ENCODE measurements around the gene DOK3.

The DOK3 gene

GRCh38 chr5:177456591-177456964, 53.0 kb downstream of the DOK3 start:
- H2AK5ac ChIP-seq (ENCODE audit: low read length): no peak overlapping the region
- H2BK120ac ChIP-seq (ENCODE audit: insufficient read depth, low read length, poor library complexity): no peak overlapping the region
- H3K14ac ChIP-seq (ENCODE audit: low read length): no peak overlapping the region
- H3K4me1 ChIP-seq (ENCODE audit: control insufficient read depth in 1 of 2, insufficient read depth in 2 of 2, low read length in 2 of 2): peaks cover 0 to 17% of the 10 kb centered on the region in 2 experiments
- H3K36me3 ChIP-seq (ENCODE audit: control insufficient read depth in 1 of 2, insufficient read depth in 2 of 2, low read length in 2 of 2): peaks cover 46 to 47% of the 10 kb centered on the region in 2 experiments
- no peak overlapping the region for H2BK5ac ChIP-seq (ENCODE audit: low read depth, low read length, poor library complexity)
- H3K4me3 ChIP-seq (ENCODE audit: low read depth, low read length): no peak overlapping the region
- H4K12ac ChIP-seq (ENCODE audit: low read depth, low read length): no peak overlapping the region
- DNase-seq: no peak
- H3K27ac ChIP-seq (ENCODE audit: low read depth, low read length): no peak overlapping the region
- H3K9me3 ChIP-seq (ENCODE audit: insufficient read depth, low read depth, low read length): no peaks in the 10 kb centered on the region
- peaks cover 9% of the 10 kb centered on the region for H3K79me1 ChIP-seq (ENCODE audit: low read length)
- no peak overlapping the region for H3K18ac ChIP-seq (ENCODE audit: low read length)
- no peak overlapping the region for H2AFZ ChIP-seq (ENCODE audit: insufficient read depth, low read length, poor library complexity)
- no peak overlapping the region for H3K23ac ChIP-seq (ENCODE audit: low read length)
- H3K4ac ChIP-seq (ENCODE audit: low read depth, low read length): no peak overlapping the region
- H4K91ac ChIP-seq (ENCODE audit: low read depth, low read length): no peak overlapping the region
- no CpG with 5 or more reads among the region's 12 CpGs for WGBS (ENCODE audit: extremely low coverage, insufficient coverage, insufficient read length)
- no peak overlapping the region for H3K9ac ChIP-seq (ENCODE audit: low read length)
- no peaks in the 10 kb centered on the region for H3K79me2 ChIP-seq (ENCODE audit: control insufficient read depth, insufficient read depth, low read length, poor library complexity)
- H2BK12ac ChIP-seq (ENCODE audit: low read length): no peak overlapping the region
- H4K8ac ChIP-seq (ENCODE audit: low read depth, low read length): no peak overlapping the region
- H3K4me2 ChIP-seq (ENCODE audit: low read length): no peak overlapping the region
- H3K27me3 ChIP-seq (ENCODE audit: insufficient read depth, low read length): no peaks in the 10 kb centered on the region

- Histone ChIP-seq H3K9me3 (ENCODE audit: insufficient read depth, low read depth, low read length) (no peaks in the 10 kb centered on the region), H3K4ac (ENCODE audit: low read depth, low read length) (no peak overlapping the region), H4K12ac (ENCODE audit: low read depth, low read length) (no peak overlapping the region), H4K8ac (ENCODE audit: low read depth, low read length) (peak overlapping the region; percentile 20), H3K18ac (ENCODE audit: low read length) (no peak overlapping the region), H3K23ac (ENCODE audit: low read length) (no peak overlapping the region), H3K4me3 (ENCODE audit: low read depth, low read length) (peak overlapping the region; percentile 64), H3K9ac (ENCODE audit: low read length) (peak overlapping the region; percentile 18), H2AK5ac (ENCODE audit: low read length) (no peak overlapping the region), H3K27ac (ENCODE audit: low read depth, low read length) (peak overlapping the region; percentile 13), H3K4me2 (ENCODE audit: low read length) (peak overlapping the region; percentile 95), H3K14ac (ENCODE audit: low read length) (peak overlapping the region; percentile 14), H3K4me1 (ENCODE audit: control insufficient read depth in 1 of 2, insufficient read depth in 2 of 2, low read length in 2 of 2) (peaks cover 0 to 17% of the 10 kb centered on the region in 2 experiments), H3K79me1 (ENCODE audit: low read length) (peaks cover 9% of the 10 kb centered on the region), H2BK120ac (ENCODE audit: insufficient read depth, low read length, poor library complexity) (no peak overlapping the region), H2BK12ac (ENCODE audit: low read length) (no peak overlapping the region), H2AFZ (ENCODE audit: insufficient read depth, low read length, poor library complexity) (no peak overlapping the region), H3K36me3 (ENCODE audit: control insufficient read depth in 1 of 2, insufficient read depth in 2 of 2, low read length in 2 of 2) (peaks cover 42 to 43% of the 10 kb centered on the region in 2 experiments), H3K79me2 (ENCODE audit: control insufficient read depth, insufficient read depth, low read length, poor library complexity) (no peaks in the 10 kb centered on the region), H3K27me3 (ENCODE audit: insufficient read depth, low read length) (no peaks in the 10 kb centered on the region), H2BK5ac (ENCODE audit: low read depth, low read length, poor library complexity) (no peak overlapping the region), H4K91ac (ENCODE audit: low read depth, low read length) (peak overlapping the region; percentile 5)
- DNase-seq: peak; percentile 86 to 94
- no CpG with 5 or more reads among the region's 76 CpGs for WGBS (ENCODE audit: extremely low coverage, insufficient coverage, insufficient read length)
These were observed 53.7 kb downstream of the DOK3 start for GRCh38 chr5:177455661-177456590.

GRCh38 chr5:177455036-177455660, 54.5 kb downstream of the DOK3 start:
- Histone ChIP-seq H3K9ac (ENCODE audit: low read length) (no peak overlapping the region), H3K4me3 (ENCODE audit: low read depth, low read length) (peak overlapping the region; percentile 64), H2BK12ac (ENCODE audit: low read length) (no peak overlapping the region), H3K36me3 (ENCODE audit: control insufficient read depth in 1 of 2, insufficient read depth in 2 of 2, low read length in 2 of 2) (peaks cover 35 to 36% of the 10 kb centered on the region in 2 experiments), H3K9me3 (ENCODE audit: insufficient read depth, low read depth, low read length) (no peaks in the 10 kb centered on the region), H4K12ac (ENCODE audit: low read depth, low read length) (peak overlapping the region; percentile 1), H3K79me2 (ENCODE audit: control insufficient read depth, insufficient read depth, low read length, poor library complexity) (no peaks in the 10 kb centered on the region), H4K8ac (ENCODE audit: low read depth, low read length) (peak overlapping the region; percentile 20), H3K4me1 (ENCODE audit: control insufficient read depth in 1 of 2, insufficient read depth in 2 of 2, low read length in 2 of 2) (peaks cover 0 to 17% of the 10 kb centered on the region in 2 experiments), H3K27ac (ENCODE audit: low read depth, low read length) (peak overlapping the region; percentile 13), H2BK120ac (ENCODE audit: insufficient read depth, low read length, poor library complexity) (no peak overlapping the region), H3K14ac (ENCODE audit: low read length) (peak overlapping the region; percentile 30), H3K18ac (ENCODE audit: low read length) (peak overlapping the region; percentile 34), H3K4me2 (ENCODE audit: low read length) (peak overlapping the region; percentile 95), H2BK5ac (ENCODE audit: low read depth, low read length, poor library complexity) (no peak overlapping the region), H3K23ac (ENCODE audit: low read length) (no peak overlapping the region), H2AK5ac (ENCODE audit: low read length) (no peak overlapping the region), H3K79me1 (ENCODE audit: low read length) (peaks cover 9% of the 10 kb centered on the region), H4K91ac (ENCODE audit: low read depth, low read length) (peak overlapping the region; percentile 30), H3K4ac (ENCODE audit: low read depth, low read length) (no peak overlapping the region), H2AFZ (ENCODE audit: insufficient read depth, low read length, poor library complexity) (peak overlapping the region; percentile 66), H3K27me3 (ENCODE audit: insufficient read depth, low read length) (no peaks in the 10 kb centered on the region)
- peak; percentile 77 to 90 for DNase-seq
- WGBS (ENCODE audit: extremely low coverage, insufficient coverage, insufficient read length): no CpG with 5 or more reads among the region's 80 CpGs

- WGBS (ENCODE audit: extremely low coverage, insufficient coverage, insufficient read length): no CpG with 5 or more reads among the region's 84 CpGs
- peak overlapping the region; percentile 66 for H2AFZ ChIP-seq (ENCODE audit: insufficient read depth, low read length, poor library complexity)
These were observed 55.1 kb downstream of the DOK3 start for GRCh38 chr5:177454397-177455035.

More at GRCh38 chr5:177454397-177455035, 55.1 kb downstream of the DOK3 start:
- Histone ChIP-seq H3K9ac (ENCODE audit: low read length) (no peak overlapping the region), H2BK5ac (ENCODE audit: low read depth, low read length, poor library complexity) (no peak overlapping the region), H3K27ac (ENCODE audit: low read depth, low read length) (peak overlapping the region; percentile 3), H3K27me3 (ENCODE audit: insufficient read depth, low read length) (no peaks in the 10 kb centered on the region), H4K91ac (ENCODE audit: low read depth, low read length) (peak overlapping the region; percentile 30), H3K18ac (ENCODE audit: low read length) (peak overlapping the region; percentile 34), H2AK5ac (ENCODE audit: low read length) (no peak overlapping the region), H3K79me1 (ENCODE audit: low read length) (peaks cover 9% of the 10 kb centered on the region), H4K12ac (ENCODE audit: low read depth, low read length) (no peak overlapping the region), H3K14ac (ENCODE audit: low read length) (peak overlapping the region; percentile 30), H3K4me1 (ENCODE audit: control insufficient read depth in 1 of 2, insufficient read depth in 2 of 2, low read length in 2 of 2) (peaks cover 0 to 17% of the 10 kb centered on the region in 2 experiments), H4K8ac (ENCODE audit: low read depth, low read length) (peak overlapping the region; percentile 6), H3K23ac (ENCODE audit: low read length) (no peak overlapping the region), H2BK12ac (ENCODE audit: low read length) (no peak overlapping the region), H2BK120ac (ENCODE audit: insufficient read depth, low read length, poor library complexity) (no peak overlapping the region), H3K4me3 (ENCODE audit: low read depth, low read length) (peak overlapping the region; percentile 64), H3K36me3 (ENCODE audit: control insufficient read depth in 1 of 2, insufficient read depth in 2 of 2, low read length in 2 of 2) (peaks cover 28 to 29% of the 10 kb centered on the region in 2 experiments), H3K79me2 (ENCODE audit: control insufficient read depth, insufficient read depth, low read length, poor library complexity) (no peaks in the 10 kb centered on the region), H3K4me2 (ENCODE audit: low read length) (peak overlapping the region; percentile 95), H3K4ac (ENCODE audit: low read depth, low read length) (no peak overlapping the region), H3K9me3 (ENCODE audit: insufficient read depth, low read depth, low read length) (peaks cover 2% of the 10 kb centered on the region)
- DNase-seq: peak; percentile 87 to 96

Data from trophoblast cell (in vitro differentiated cells and primary cell).